Measurements from ENCODE around the gene ABCF3. TPM values are rescaled to one million over a fixed set of nuclear protein-coding genes. Genes with fewer than 3 reads are reported as not detected.
A peak's percentile ranks its signal among the peaks of the same experiment; 100 is the strongest.

The ABCF3 gene
- polyA plus RNA-seq, 1 donor (not counting 4 experiments of a cell fraction or from before 2014, with no cell fraction given): 39.2 TPM

DNA sequence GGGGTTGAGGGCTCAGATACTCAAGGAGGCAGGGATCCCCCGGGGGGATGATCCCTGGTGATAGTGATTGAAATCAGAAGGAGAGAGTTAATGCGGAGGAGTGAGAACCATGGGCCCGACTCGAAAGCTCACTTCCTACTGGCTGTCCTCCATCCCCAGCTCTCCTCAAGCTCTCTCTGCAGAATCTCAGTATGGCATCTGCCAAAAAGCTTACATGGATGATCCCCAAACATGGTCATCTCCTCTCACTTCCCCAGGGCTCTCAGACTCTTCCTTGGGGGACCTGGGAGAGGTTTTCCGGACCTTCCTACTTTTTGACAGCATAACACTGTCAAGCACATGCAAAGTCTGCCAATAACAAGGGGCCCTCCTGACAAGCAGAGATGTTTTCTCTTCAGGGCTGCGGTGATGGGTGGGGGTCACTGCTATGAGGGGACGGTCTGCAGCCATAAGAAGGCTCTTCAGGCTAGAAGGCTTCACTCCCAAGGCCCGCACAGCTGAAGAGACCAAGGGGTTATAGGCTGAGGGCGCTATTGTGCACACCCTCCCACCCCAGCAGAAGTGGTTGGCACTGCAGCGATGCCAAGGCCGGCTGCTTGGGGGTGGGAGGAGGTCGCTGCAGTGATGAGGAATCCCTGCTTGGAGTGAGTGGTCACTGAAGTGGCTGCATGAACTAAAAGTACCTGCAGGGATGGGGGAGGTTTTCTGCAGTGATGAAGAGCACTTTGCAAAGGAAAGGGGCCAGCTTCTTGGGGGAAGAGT is 42.6 kb downstream of the ABCF3 start:
- Histone ChIP-seq H3K4me3 (ENCODE audit: control insufficient read depth in 2 of 3, extremely low read depth in 1 of 3, insufficient read depth in 2 of 3, low read depth in 1 of 3, low read length in 3 of 3) (no peak overlapping the region), H3K27me3 (ENCODE audit: control insufficient read depth, extremely low read depth, insufficient read depth, low read length) (peaks cover 61% of the 10 kb centered on the region), H3K9me3 (ENCODE audit: control insufficient read depth, low read depth, low read length) (no peaks in the 10 kb centered on the region), H2AFZ (ENCODE audit: control insufficient read depth, low read length) (no peak overlapping the region), H3K9me1 (ENCODE audit: control insufficient read depth, extremely low read depth, insufficient read depth, low read length) (no peaks in the 10 kb centered on the region), H3K4me2 (ENCODE audit: control insufficient read depth, extremely low read depth, insufficient read depth, low read depth, low read length) (no peak overlapping the region), H3K36me3 (ENCODE audit: control insufficient read depth in 2 of 2, extremely low read depth in 1 of 2, insufficient read depth in 2 of 2, low read length in 2 of 2) (no peaks in the 10 kb centered on the region), H3K4me1 (ENCODE audit: control insufficient read depth, extremely low read depth, insufficient read depth, low read length) (peaks cover 3% of the 10 kb centered on the region), H4K20me1 (ENCODE audit: control insufficient read depth, extremely low read depth, insufficient read depth, low read length) (no peaks in the 10 kb centered on the region), H3K79me2 (ENCODE audit: control insufficient read depth, insufficient read depth, low read length) (no peaks in the 10 kb centered on the region), H3K9ac (ENCODE audit: control insufficient read depth, extremely low read depth, insufficient read depth, low read length) (no peak overlapping the region), H3K27ac (ENCODE audit: control insufficient read depth, insufficient read depth, low read length) (no peak overlapping the region)
- DNase-seq (ENCODE audit: low read depth, low spot score) (no peak), FAIRE-seq (no peak)
- TF ChIP-seq, protein P1, sequence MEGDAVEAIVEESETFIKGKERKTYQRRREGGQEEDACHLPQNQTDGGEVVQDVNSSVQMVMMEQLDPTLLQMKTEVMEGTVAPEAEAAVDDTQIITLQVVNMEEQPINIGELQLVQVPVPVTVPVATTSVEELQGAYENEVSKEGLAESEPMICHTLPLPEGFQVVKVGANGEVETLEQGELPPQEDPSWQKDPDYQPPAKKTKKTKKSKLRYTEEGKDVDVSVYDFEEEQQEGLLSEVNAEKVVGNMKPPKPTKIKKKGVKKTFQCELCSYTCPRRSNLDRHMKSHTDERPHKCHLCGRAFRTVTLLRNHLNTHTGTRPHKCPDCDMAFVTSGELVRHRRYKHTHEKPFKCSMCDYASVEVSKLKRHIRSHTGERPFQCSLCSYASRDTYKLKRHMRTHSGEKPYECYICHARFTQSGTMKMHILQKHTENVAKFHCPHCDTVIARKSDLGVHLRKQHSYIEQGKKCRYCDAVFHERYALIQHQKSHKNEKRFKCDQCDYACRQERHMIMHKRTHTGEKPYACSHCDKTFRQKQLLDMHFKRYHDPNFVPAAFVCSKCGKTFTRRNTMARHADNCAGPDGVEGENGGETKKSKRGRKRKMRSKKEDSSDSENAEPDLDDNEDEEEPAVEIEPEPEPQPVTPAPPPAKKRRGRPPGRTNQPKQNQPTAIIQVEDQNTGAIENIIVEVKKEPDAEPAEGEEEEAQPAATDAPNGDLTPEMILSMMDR (optimal IDR thresholded peaks at IDR 0.05 in 1 of 3, IDR thresholded peaks at IDR 0.05 in 1 of 3, conservative IDR thresholded peaks at IDR 0.05 in 1 of 3; ENCODE audit: extremely low read depth in 1 of 3, insufficient read depth in 2 of 3, low read length in 3 of 3): peak in 1 of 3 experiments; percentile 5
- peak; percentile 59 for TF ChIP-seq EZH2 (IDR thresholded peaks at IDR 0.05; ENCODE audit: low read length)
- dilution Hi-C loops (cut with MboI; ENCODE audit: extremely low pct_ligation_motif_present, low sequenced_read_pairs): no loop called here

DNA sequence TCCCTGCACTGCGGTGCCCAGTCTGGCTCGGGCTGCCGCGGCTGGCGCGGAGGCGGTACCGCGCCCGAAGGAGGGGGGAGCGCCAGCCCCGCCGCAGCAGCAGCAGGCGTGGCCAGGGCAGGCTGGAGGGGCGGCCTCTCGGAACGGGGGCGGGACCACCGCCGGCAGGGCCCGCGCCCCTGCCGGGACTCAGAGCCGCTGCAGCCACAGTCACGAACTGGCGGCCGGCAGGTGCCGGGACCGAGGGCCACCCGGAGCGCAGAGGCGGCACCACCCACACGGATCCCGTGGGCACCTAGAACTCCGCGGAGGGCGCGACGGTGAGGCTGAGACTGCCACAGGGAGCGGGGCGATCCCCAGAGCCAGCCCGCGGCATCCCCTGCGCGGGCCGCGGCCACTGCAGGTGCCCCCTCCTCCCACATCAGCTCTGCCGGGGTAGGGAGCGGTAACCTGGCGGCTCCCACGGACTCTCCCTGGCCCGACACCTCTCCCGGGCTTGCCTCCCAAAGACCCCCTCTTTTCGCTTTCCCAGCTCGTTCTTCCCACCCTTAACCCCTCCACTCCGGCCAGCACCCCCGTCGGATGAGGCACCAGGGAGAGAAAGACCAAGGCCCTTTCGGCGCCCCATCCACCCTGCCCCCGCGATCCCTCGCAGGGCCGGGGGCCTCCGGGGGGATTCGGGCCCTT is 43.5 kb downstream of the ABCF3 start, which contains the start of gene VWA5B2:
TSS of gene VWA5B2 (plus strand) at position 192 of the 687 bp plus-strand sequence. CDS start 944 bp downstream, outside the sequence.
- dilution Hi-C loops (cut with MboI; ENCODE audit: extremely low pct_ligation_motif_present, low sequenced_read_pairs): no loop called here
- Histone ChIP-seq H2AFZ (ENCODE audit: control insufficient read depth, low read length) (no peak within 1 kb of the TSS), H3K4me3 (ENCODE audit: control insufficient read depth in 2 of 3, extremely low read depth in 1 of 3, insufficient read depth in 2 of 3, low read depth in 1 of 3, low read length in 3 of 3) (peak within 1 kb of the TSS in 2 of 3 experiments; percentile 25 to 49), H3K27me3 (ENCODE audit: control insufficient read depth, extremely low read depth, insufficient read depth, low read length) (peaks cover 59% of the 10 kb centered on the region), H4K20me1 (ENCODE audit: control insufficient read depth, extremely low read depth, insufficient read depth, low read length) (no peaks in the 10 kb centered on the region), H3K4me2 (ENCODE audit: control insufficient read depth, extremely low read depth, insufficient read depth, low read depth, low read length) (peak within 1 kb of the TSS; percentile 67), H3K9me3 (ENCODE audit: control insufficient read depth, low read depth, low read length) (no peaks in the 10 kb centered on the region), H3K4me1 (ENCODE audit: control insufficient read depth, extremely low read depth, insufficient read depth, low read length) (peaks cover 9% of the 10 kb centered on the region), H3K36me3 (ENCODE audit: control insufficient read depth in 2 of 2, extremely low read depth in 1 of 2, insufficient read depth in 2 of 2, low read length in 2 of 2) (no peaks in the 10 kb centered on the region), H3K9ac (ENCODE audit: control insufficient read depth, extremely low read depth, insufficient read depth, low read length) (no peak within 1 kb of the TSS), H3K9me1 (ENCODE audit: control insufficient read depth, extremely low read depth, insufficient read depth, low read length) (no peaks in the 10 kb centered on the region), H3K27ac (ENCODE audit: control insufficient read depth, insufficient read depth, low read length) (no peak within 1 kb of the TSS), H3K79me2 (ENCODE audit: control insufficient read depth, insufficient read depth, low read length) (no peaks in the 10 kb centered on the region)
- FAIRE-seq: no peak
- TF ChIP-seq EZH2 (IDR thresholded peaks at IDR 0.05; ENCODE audit: low read length): peak; percentile 99
- TF ChIP-seq, protein P1 (optimal IDR thresholded peaks at IDR 0.05 in 1 of 3, IDR thresholded peaks at IDR 0.05 in 1 of 3, conservative IDR thresholded peaks at IDR 0.05 in 1 of 3; ENCODE audit: extremely low read depth in 1 of 3, insufficient read depth in 2 of 3, low read length in 3 of 3): no peak
- DNase-seq (ENCODE audit: low read depth, low spot score): no peak
